Inferior parietal cortex (tissue), 1 donor: ENCODE measurements around the gene APOL5.
A peak's percentile ranks its signal among the peaks of the same experiment; 100 is the strongest.
"Not testable (repeated sequence)": the region's sequence is repeated elsewhere in the genome, so short reads cannot be mapped to it uniquely, and the experiment has no call there.

Source experiments
- DNase-seq: peaks from one replicate; pipeline ENCODE4 v3.0.0-alpha.2; 2016; ENCODE audit errors: extremely low spot score

The APOL5 gene, protein sequence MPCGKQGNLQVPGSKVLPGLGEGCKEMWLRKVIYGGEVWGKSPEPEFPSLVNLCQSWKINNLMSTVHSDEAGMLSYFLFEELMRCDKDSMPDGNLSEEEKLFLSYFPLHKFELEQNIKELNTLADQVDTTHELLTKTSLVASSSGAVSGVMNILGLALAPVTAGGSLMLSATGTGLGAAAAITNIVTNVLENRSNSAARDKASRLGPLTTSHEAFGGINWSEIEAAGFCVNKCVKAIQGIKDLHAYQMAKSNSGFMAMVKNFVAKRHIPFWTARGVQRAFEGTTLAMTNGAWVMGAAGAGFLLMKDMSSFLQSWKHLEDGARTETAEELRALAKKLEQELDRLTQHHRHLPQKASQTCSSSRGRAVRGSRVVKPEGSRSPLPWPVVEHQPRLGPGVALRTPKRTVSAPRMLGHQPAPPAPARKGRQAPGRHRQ

GRCh38 chr22:35717572-35717971 is at the start of gene APOL5:
APOL5 (plus strand) TSS chr22:35717872; CDS start chr22:35717872, 0 bp downstream.
- DNase-seq: no peak

DNA sequence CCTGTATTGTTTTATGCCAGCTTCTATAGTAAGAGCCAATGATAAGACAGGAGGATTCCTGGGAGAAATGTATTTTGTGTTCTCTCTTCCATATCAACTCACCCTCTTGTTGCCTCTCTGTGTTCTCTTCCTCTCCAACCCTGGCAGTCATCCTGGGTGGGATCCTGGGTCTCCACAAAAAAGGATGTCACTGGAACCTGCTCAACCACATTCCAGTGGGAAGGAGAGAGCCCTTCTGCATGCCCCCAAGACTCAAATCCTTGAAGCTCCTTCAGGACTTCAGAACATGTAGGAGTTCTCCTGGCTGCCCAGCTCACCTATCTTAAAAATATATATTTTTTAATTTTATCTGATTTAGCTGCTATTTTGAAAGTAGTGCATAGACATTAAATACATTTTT is 43.3 kb upstream of the APOL5 start:
- no peak for DNase-seq

- DNase-seq: not testable (repeated sequence)
These were observed 41.6 kb upstream of the APOL5 start for GRCh38 chr22:35676065-35676464.

GRCh38 chr22:35677460-35678187 is 40.0 kb upstream of the APOL5 start:
- DNase-seq: no peak

DNA sequence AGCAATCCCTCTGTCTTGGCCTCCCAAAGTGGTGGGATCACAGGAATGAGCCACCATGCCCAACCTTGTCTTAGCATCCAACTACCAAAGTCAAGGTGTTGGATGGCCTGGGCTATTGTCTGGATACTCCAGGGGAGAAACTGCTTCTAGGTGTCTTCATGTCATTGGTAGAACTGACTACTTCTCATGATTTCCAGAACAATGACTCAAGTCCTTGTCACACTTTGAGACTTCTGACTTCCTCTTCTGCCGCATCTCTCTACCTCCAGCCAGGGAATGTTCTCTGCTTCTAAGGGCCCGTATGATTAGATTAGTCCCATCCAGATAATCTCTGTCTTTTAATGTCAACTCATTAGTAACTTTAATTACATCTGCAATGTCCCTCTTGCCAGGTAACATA is 38.8 kb upstream of the APOL5 start:
- no peak for DNase-seq

DNA sequence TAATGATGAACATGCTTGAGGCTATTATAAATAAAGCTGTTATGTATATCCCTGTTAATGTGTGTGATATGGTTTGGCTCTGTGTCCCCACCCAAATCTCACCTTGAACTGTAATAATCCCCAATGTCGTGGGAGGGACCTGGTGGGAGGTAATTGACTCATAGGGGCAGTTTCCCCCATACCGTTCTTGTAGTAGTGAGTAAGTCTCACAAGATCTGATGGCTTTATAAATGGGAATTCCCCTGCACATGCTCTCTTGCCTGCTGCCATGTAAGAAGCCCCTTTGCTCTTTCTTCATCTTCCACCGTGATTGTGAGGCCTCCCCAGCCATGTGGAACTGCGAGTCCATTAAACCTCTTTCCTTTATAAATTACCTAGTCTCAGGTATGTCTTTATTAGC is 38.2 kb upstream of the APOL5 start:
- not testable (repeated sequence) for DNase-seq

DNA sequence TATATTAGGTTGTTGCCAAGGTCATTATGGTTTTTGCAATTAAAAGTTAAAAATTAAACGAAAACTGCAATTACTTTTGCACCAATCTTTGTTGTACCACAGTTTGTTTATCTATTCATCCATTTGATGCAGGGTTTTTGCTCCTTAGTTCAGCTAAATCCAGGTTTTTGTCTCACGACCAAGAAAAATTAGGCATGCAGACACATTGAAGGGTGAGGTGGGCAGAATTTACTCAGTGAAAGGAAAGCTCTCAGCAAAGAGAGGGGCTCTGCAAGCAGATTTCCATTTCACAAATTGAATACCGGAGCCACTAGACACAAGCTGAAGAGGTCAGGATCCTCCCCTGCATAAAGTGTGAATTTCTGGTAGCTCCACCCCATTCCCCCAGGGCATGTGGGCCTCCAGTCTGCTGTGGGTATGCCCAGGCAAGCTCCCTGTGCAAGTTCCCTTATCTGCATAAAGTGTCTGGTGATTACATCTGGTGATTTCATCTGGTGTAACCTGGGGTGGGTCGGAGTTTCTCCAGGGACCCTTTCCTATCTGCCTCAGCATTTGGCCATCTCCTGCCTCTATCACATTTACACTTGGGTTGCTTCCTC is 36.1 kb upstream of the APOL5 start:
- no peak for DNase-seq

GRCh38 chr22:35683560-35683959 is 34.1 kb upstream of the APOL5 start:
- DNase-seq: no peak

DNA sequence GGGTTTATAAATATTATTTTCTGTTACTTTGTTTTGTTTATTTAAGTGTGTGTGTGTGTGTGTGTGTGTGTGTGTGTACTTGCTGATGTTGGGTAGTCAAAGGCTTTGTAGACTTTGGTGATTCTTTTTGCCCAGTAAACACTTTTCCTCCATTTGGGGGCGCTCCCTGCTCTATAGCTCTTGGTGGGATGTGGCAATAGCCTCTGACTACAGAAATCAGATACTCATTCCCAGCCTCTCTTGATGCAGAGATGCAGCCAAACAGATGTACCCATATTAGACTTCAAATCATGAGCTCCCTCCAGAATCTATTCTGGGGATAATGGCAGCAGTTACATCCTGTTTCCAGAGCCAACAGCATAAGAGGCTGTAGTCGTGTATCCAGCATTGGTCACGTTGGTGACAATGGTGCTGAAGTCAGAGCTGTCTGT is 33.4 kb upstream of the APOL5 start:
- peak; percentile 49 for DNase-seq

DNA sequence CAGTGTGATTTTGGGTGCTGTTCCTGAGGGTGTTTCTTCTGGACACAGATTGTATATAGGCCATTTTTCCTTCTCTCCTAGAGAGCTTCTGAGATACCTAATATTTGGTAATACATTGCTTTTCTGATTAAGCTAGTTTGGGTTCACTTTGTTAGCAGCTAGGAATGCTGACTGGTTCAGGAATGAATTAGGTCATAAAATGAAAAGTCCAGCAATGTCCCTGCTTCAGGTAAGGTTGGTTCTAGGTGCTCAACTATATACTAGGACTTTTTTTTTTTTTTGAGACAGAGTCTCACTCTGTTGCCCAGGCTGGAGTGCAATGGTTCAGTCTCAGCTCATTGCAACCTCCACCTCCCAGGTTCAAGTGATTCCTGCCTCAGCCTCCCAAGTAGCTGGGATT is 32.9 kb upstream of the APOL5 start:
- no peak for DNase-seq

GRCh38 chr22:35685731-35686130 is 31.9 kb upstream of the APOL5 start:
- DNase-seq: no peak

GRCh38 chr22:35686298-35686697 is 31.4 kb upstream of the APOL5 start:
- no peak for DNase-seq

GRCh38 chr22:35687461-35687860 is 30.2 kb upstream of the APOL5 start:
- no peak for DNase-seq

DNA sequence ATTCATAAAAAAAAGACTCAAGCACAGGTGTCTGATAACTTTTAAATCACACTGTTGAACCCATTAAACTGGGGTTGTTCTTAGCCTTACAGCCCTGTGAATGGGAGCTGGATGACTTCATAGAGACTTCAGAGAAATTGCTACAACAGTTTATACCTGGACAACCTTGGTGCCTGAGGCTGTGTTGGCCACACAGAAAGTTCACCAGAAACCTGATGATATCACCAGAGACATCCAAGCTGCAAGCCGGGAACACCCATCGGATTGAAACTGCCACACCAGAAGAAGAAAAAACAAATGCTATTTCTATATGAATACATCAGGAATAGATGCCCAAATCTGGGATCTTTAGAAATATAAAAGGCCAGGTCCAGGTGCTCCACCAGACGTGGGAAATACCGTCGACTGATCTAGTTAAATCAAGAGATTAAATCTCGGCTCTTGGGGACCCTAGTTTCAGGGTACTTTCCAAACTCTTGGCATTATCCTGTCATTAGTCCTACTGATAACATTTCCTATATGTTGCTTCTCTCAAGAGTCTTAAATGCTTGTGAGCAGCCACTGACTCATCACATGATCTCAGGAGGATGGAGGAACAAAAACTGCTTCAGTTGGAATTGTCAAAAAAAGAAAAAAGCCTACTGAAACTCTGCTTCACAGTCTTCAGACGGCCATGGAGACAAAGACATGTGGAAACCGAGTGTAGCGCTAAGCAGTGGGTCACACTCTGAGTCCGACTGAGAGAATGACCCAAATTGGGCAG is 28.6 kb upstream of the APOL5 start:
- no peak for DNase-seq

- no peak for DNase-seq
These were observed 27.7 kb upstream of the APOL5 start for GRCh38 chr22:35690001-35690400.

DNA sequence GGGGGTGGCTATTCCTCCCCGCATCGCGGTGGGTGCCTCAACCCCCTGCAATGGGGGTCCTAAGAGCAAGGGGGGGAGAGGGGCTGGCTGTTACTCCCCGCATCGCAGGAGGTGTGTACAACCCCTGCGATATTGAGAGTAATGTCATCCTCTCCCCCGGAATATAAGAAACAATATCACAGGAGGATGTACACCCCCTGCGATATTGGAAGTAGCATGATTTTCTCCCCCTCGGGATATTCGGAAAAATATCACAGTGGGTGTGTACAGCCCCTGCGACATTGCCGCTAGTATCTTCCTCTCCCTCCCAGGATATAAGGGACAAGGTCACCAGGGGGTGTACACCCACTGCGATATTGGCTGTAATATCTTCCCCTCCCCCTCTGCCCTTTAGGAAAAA is 22.5 kb upstream of the APOL5 start:
- no peak for DNase-seq

DNA sequence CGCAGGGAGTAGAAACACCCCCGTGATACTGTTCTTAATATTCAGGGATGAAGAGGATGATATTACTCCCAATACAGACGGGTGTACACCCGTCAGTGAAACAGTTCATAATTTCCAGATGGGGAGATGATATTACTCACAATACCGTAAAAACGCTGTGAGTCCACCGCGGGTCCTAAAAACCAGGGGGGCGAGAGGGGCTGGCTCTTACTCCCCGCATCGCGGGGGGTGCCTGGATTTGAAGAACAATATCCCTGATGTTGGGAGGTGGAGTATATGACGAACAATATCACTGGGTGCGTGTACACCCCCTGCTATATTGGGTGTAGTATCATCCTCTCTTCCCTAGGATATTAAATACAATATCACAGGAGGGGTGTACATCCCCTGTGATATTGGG is 20.5 kb upstream of the APOL5 start:
- DNase-seq: no peak

DNA sequence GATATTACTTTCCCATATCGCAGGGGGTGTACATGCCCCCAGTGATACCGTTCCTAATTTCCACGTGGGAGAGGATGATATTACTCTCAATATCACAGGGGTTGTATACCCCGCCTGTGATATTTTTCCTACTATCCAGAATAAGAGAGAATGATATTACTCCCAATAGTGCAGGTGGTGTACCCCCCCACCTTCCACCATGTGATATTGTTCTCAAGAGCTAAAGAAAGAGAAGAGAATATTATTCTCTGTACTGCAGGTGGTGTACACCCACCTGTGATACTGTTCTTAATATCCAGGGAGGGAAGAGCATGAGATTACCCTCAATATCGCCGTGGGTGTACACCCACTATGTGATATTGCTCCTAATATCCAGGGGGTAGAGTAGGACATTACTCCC is 17.8 kb upstream of the APOL5 start:
- DNase-seq: not testable (repeated sequence)

- no peak for DNase-seq
These were observed 13.6 kb upstream of the APOL5 start for GRCh38 chr22:35703861-35704584.

DNA sequence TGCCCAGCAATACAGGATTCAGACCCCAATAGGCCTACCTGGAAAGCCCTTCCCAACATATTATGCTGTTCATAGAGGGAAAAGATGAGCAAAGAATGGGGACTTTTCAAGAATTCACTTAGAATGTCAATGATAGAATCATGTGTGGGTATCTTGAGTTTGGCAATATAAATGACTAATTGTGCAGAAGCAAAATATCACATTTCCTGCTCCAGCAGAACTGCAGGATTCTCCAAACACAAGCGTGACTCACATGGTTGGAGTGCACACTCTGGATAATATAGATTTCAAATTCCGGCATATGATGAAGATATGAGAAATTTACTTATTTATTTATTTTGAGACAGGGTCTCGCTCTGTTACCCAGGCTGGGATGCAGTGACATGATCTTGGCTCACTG is 12.5 kb upstream of the APOL5 start:
- no peak for DNase-seq

DNA sequence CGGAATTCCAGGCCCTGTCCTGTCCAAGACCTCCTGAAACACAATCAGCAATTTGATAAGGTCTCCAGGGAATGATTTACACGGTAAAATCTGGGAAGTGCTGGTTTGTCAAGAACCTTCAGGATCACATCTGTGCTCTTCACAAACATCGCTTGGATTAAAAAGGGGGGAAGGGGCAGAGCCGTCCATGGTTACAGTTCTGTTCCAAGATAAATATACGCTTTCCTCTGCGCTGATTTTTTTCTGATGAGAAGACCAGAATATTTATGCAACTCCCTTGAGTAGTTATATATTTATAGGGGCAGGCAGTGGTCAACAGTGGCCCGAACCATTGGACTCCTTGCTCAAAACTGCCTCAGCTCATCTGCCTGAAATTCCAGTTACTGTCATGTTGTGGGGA is 9.2 kb upstream of the APOL5 start:
- no peak for DNase-seq
